H1 (cell line): ENCODE results near the gene SPTAN1. TPM values are rescaled to one million over a fixed set of nuclear protein-coding genes. Genes with fewer than 3 reads are reported as not detected.

Experiments used
- CTCF ChIA-PET: fragments of 300-600 bp; sonication (Branson Sonifier 250); formaldehyde crosslinking; loops from one replicate; lab custom pipeline; 2021; ENCODE audit not compliant: partially characterized antibody; lab: Charles Lee
- POLR2A ChIA-PET: fragments of 300-600 bp; sonication (Branson Sonifier 250); formaldehyde crosslinking; loops from one replicate; lab custom pipeline; 2021; ENCODE audit warnings: inconsistent platforms; ENCODE audit not compliant: partially characterized antibody; lab: Charles Lee
- DNase-seq, 2 experiments: peaks; one replicate each; pipeline versions ENCODE4 v3.0.0 to v3.0.0-alpha.2; 2010 to 2022; ENCODE audit warnings: low spot score in 2 of 2, low read depth in 1 of 2, mixed read lengths in 1 of 2
- FAIRE-seq: peaks from 2 replicates; lab custom pipeline; 2011; peaks lifted over from hg19 to GRCh38; lab: Jason Lieb, UNC
- H2AFZ ChIP-seq: 2 replicates; pipeline ENCODE4 v1.8.1; 2012; ENCODE audit warnings: low read length, inconsistent platforms
- H2AK5ac ChIP-seq: 2 replicates; pipeline ENCODE4 v1.6.1; 2013; ENCODE audit warnings: low read depth, low read length
- H2BK120ac ChIP-seq: replicated peaks from 2 replicates; pipeline ENCODE3; 2013; ENCODE audit warnings: low read depth, low read length, inconsistent platforms
- H2BK12ac ChIP-seq: 2 replicates; pipeline ENCODE4 v1.6.1; 2013; ENCODE audit warnings: low read depth, low read length
- H2BK15ac ChIP-seq: 2 replicates; pipeline ENCODE4 v1.6.1; 2013; ENCODE audit warnings: low read length
- H2BK20ac ChIP-seq: 2 replicates; pipeline ENCODE4 v1.6.1; 2013; ENCODE audit warnings: low read length
- H2BK5ac ChIP-seq: 2 replicates; pipeline ENCODE4 v1.6.1; 2013; ENCODE audit warnings: low read depth, low read length
- H3K14ac ChIP-seq: 2 replicates; pipeline ENCODE4 v1.6.1; 2013; ENCODE audit warnings: inconsistent platforms; ENCODE audit not compliant: insufficient read length
- H3K18ac ChIP-seq: 2 replicates; pipeline ENCODE4 v1.6.1; 2013; ENCODE audit warnings: low read length; ENCODE audit errors: extremely low read depth
- H3K23ac ChIP-seq: 2 replicates; pipeline ENCODE4 v1.6.1; 2013; ENCODE audit warnings: inconsistent platforms; ENCODE audit not compliant: insufficient read length
- H3K23me2 ChIP-seq: 2 replicates; pipeline ENCODE4 v1.6.1; 2013; ENCODE audit warnings: low read depth, low read length
- H3K27ac ChIP-seq: 2 replicates; pipeline ENCODE4 v1.6.1; 2011; ENCODE audit warnings: low read depth, low read length, inconsistent platforms
- H3K27me3 ChIP-seq, 4 experiments: replicated peaks in 1 of 4; 1 replicate in 1 of 4; 2 replicates in 3 of 4; pipeline versions ENCODE4 v1.6.1 to v1.8.1; 2011 to 2013; ENCODE audit warnings: low read length in 3 of 4, mild to moderate bottlenecking in 3 of 4, inconsistent platforms in 2 of 4, mixed read lengths in 2 of 4, moderate library complexity in 1 of 4; ENCODE audit not compliant: control insufficient read depth in 3 of 4, insufficient read depth in 3 of 4; ENCODE audit errors: extremely low read depth in 1 of 4
- H3K36me3 ChIP-seq, 4 experiments: 2 replicates each; pipeline versions ENCODE4 v1.6.1 to v1.8.1; 2011 to 2013; ENCODE audit warnings: mild to moderate bottlenecking in 4 of 4, low read length in 3 of 4, moderate library complexity in 2 of 4, control low read depth in 1 of 4, inconsistent platforms in 1 of 4; ENCODE audit not compliant: insufficient read depth in 4 of 4, control insufficient read depth in 2 of 4
- H3K4ac ChIP-seq: replicated peaks from 2 replicates; pipeline ENCODE3; 2013; ENCODE audit warnings: low read length, low read depth, mixed read lengths, inconsistent platforms; ENCODE audit not compliant: insufficient read length
- H3K4me1 ChIP-seq, 4 experiments: replicated peaks in 1 of 4; 1 replicate in 1 of 4; 2 replicates in 3 of 4; pipeline versions ENCODE4 v1.6.1 to v1.8.1; 2011 to 2013; ENCODE audit warnings: low read length in 3 of 4, inconsistent platforms in 2 of 4, mixed read lengths in 1 of 4; ENCODE audit not compliant: insufficient read depth in 4 of 4, control insufficient read depth in 3 of 4
- H3K4me2 ChIP-seq, 2 experiments: 2 replicates each; pipeline versions ENCODE4 v1.6.1 to v1.8.1; 2011 to 2013; ENCODE audit warnings: low read depth in 2 of 2, low read length in 2 of 2, control low read depth in 1 of 2, inconsistent platforms in 1 of 2, mild to moderate bottlenecking in 1 of 2; ENCODE audit not compliant: insufficient read depth in 1 of 2
- H3K4me3 ChIP-seq, 4 experiments: fragments of 200-600, 300-600 bp in 1 of 4; sonication (generic), shearing (Covaris generic), sonication (Bioruptor Twin) in 1 of 4; 2 replicates each; pipeline versions ENCODE4 v1.5.1 to v1.8.1; 2011 to 2016; ENCODE audit warnings: low read length in 4 of 4, low read depth in 3 of 4, control low read depth in 2 of 4, inconsistent platforms in 2 of 4, mild to moderate bottlenecking in 2 of 4, mixed read lengths in 1 of 4, moderate library complexity in 1 of 4; ENCODE audit not compliant: insufficient read depth in 2 of 4; ENCODE audit errors: extremely low read depth in 1 of 4
- H3K56ac ChIP-seq: replicated peaks from 2 replicates; pipeline ENCODE3; 2013; ENCODE audit warnings: low read depth, mild to moderate bottlenecking, mixed read lengths, low read length, inconsistent platforms; ENCODE audit not compliant: insufficient read length
- H3K79me1 ChIP-seq: 2 replicates; pipeline ENCODE4 v1.6.1; 2013; ENCODE audit warnings: low read depth, low read length, control low read depth
- H3K79me2 ChIP-seq, 2 experiments: 2 replicates each; pipeline versions ENCODE4 v1.6.1 to v1.8.1; 2012 to 2013; ENCODE audit warnings: low read length in 2 of 2, mild to moderate bottlenecking in 2 of 2, inconsistent platforms in 1 of 2; ENCODE audit not compliant: insufficient read depth in 2 of 2, control insufficient read depth in 1 of 2
- H3K9ac ChIP-seq, 4 experiments: replicated peaks in 1 of 4; 1 replicate in 1 of 4; 2 replicates in 3 of 4; pipeline versions ENCODE4 v1.6.1 to v1.8.1; 2011 to 2013; ENCODE audit warnings: low read depth in 3 of 4, low read length in 3 of 4, control low read depth in 2 of 4, mild to moderate bottlenecking in 2 of 4, moderate library complexity in 2 of 4, inconsistent platforms in 1 of 4; ENCODE audit errors: extremely low read depth in 1 of 4
- H3K9me3 ChIP-seq, 2 experiments: 2 replicates each; pipeline versions ENCODE4 v1.6.1 to v1.8.1; 2012 to 2013; ENCODE audit warnings: mild to moderate bottlenecking in 2 of 2, moderate library complexity in 2 of 2, control low read depth in 1 of 2, inconsistent platforms in 1 of 2, low read depth in 1 of 2, low read length in 1 of 2, mixed read lengths in 1 of 2; ENCODE audit not compliant: insufficient read depth in 2 of 2
- H4K20me1 ChIP-seq, 2 experiments: replicated peaks in 1 of 2; 2 replicates each; pipeline versions ENCODE3 to v1.8.1; 2011 to 2013; ENCODE audit warnings: inconsistent platforms in 2 of 2, low read length in 2 of 2, mild to moderate bottlenecking in 1 of 2; ENCODE audit not compliant: insufficient read depth in 2 of 2, control insufficient read depth in 1 of 2
- H4K5ac ChIP-seq: 2 replicates; pipeline ENCODE4 v1.6.1; 2013; ENCODE audit warnings: low read length, low read depth, mixed read lengths, inconsistent platforms; ENCODE audit not compliant: insufficient read length
- H4K8ac ChIP-seq: 2 replicates; pipeline ENCODE4 v1.8.0; 2013; ENCODE audit warnings: mild to moderate bottlenecking, moderate library complexity, low read length, inconsistent platforms; ENCODE audit not compliant: insufficient read depth; ENCODE audit errors: extremely low read depth
- H4K91ac ChIP-seq: replicated peaks from 2 replicates; pipeline ENCODE3; 2013; ENCODE audit warnings: low read length, mixed read lengths, inconsistent platforms; ENCODE audit not compliant: insufficient read length
- ATF3 ChIP-seq: IDR thresholded peaks from 2 replicates; pipeline ENCODE4 v1.6.1; 2011; ENCODE audit warnings: low read depth, mild to moderate bottlenecking, low read length; ENCODE audit not compliant: insufficient read depth
- CHD2 ChIP-seq: IDR thresholded peaks from 2 replicates; pipeline ENCODE4 v1.6.1; 2012; ENCODE audit warnings: low read length, improper control_type of control experiment
- CTCF ChIP-seq, 3 experiments: IDR thresholded peaks; 1 replicate in 2 of 3; 2 replicates in 1 of 3; pipeline versions ENCODE4 v1.5.1 to v1.6.1; 2011; ENCODE audit warnings: low read length in 3 of 3, mild to moderate bottlenecking in 3 of 3, inconsistent platforms in 2 of 3, low read depth in 1 of 3, moderate library complexity in 1 of 3; ENCODE audit not compliant: insufficient read depth in 1 of 3; ENCODE audit errors: control extremely low read depth in 1 of 3
- JUND ChIP-seq: IDR thresholded peaks from 2 replicates; pipeline ENCODE4 v1.6.1; 2011; ENCODE audit warnings: mild to moderate bottlenecking, improper control_type of control experiment, low read length
- POLR2AphosphoS5 ChIP-seq: IDR thresholded peaks from 2 replicates; pipeline ENCODE4 v1.6.1; 2011; ENCODE audit warnings: low read depth, low read length
- RBBP5 ChIP-seq: IDR thresholded peaks from 2 replicates; pipeline ENCODE4 v1.7.1; 2012; ENCODE audit warnings: low read depth, mild to moderate bottlenecking, inconsistent platforms, low read length, moderate library complexity, borderline replicate concordance
- RFX5 ChIP-seq: IDR thresholded peaks from 2 replicates; pipeline ENCODE4 v1.6.1; 2011; ENCODE audit warnings: low read depth, low read length, improper control_type of control experiment, borderline replicate concordance
- WGBS, 2 experiments: shearing (Covaris generic) in 1 of 2; methylation state at CpG; one replicate each; pipeline versions ENCODE4 v1.1.6 to v1.1.7; 2013 to 2015; ENCODE audit warnings: low lambda C conversion rate in 2 of 2, mixed read lengths in 2 of 2, inconsistent platforms in 1 of 2, low coverage in 1 of 2, missing lambda C conversion rate in 1 of 2; ENCODE audit not compliant: insufficient replicate concordance in 2 of 2, insufficient coverage in 1 of 2, insufficient read length in 1 of 2; ENCODE audit errors: extremely low coverage in 1 of 2, missing lambda C conversion rate in 1 of 2; 5-methylcytosine and 5-hydroxymethylcytosine counted together
- polyA plus RNA-seq, 7 experiments: library from polyadenylated mRNA; depleted of rRNA in 3 of 7; stranded (reverse) in 5 of 7; unstranded in 2 of 7; fragments of >200 nt in 5 of 7; fragments of 200-250 nt in 2 of 7; gene quantifications; 1 replicate in 5 of 7; 2 replicates in 1 of 7; 4 replicates in 1 of 7; pipeline versions ENCODE4 v1.2.1 to v1.2.3, GENCODE V29; 2011 to 2013; ENCODE audit warnings: missing spikeins in 2 of 7, mixed read lengths in 2 of 7
- total RNA-seq: library from RNA; stranded (reverse); fragmentation: NEBNext Ultra II Directional; extraction: Animal tissue kit (Norgen Biotek cat#: 25700); gene quantifications from 2 replicates; pipeline ENCODE4 v1.2.1, GENCODE V29; 2021

Gene SPTAN1
- total and polyA plus RNA-seq, 2 of the 8 experiments (the other 6 are each of a cell fraction or from before 2014, with no cell fraction given): 182 to 216 TPM

GRCh38 chr9:128635266-128636023 is 83.1 kb downstream of the SPTAN1 start:
- no peak overlapping the region for H2AFZ ChIP-seq
- H3K18ac ChIP-seq: peak overlapping the region; percentile 48; the same call in 1 of the 2 replicates
- H3K23ac ChIP-seq: no peak overlapping the region
- WGBS, 2 experiments: 64% methylated on average over 14 of the region's 20 CpGs; no CpG with 5 or more reads in 1 of the 2 experiments
- peak; percentile 81 to 90 for DNase-seq
- no peak overlapping the region for H3K4ac ChIP-seq
- H3K23me2 ChIP-seq: no peaks in the 10 kb centered on the region
- no peak overlapping the region; the same call in 1 of the 2 replicates for H2BK15ac ChIP-seq
- peak overlapping the region in 1 of 2 experiments; percentile 4; a peak in 2 of 4 replicates for H3K4me2 ChIP-seq
- peaks cover 5 to 22% of the 10 kb centered on the region in 2 experiments for H4K20me1 ChIP-seq
- H4K8ac ChIP-seq: no peak overlapping the region
- no peak overlapping the region for H3K4me3 ChIP-seq
- ChIA-PET CTCF (interaction anchor here (0.6 to 4.1 kb wide), 29 partner anchors 9 to 699 kb away, joined by 3 to 37 read pairs (median 4); partner anchors contain the start of genes PKN3, SET and ZDHHC12), POLR2A (interaction anchor here (0.6 to 15.6 kb wide), 19 partner anchors 7 to 253 kb away, joined by 3 to 313 read pairs (median 5); partner anchors contain the start of genes ENDOG, PKN3, SET and SPTAN1)
- peak overlapping the region; percentile 82; the same call in 1 of the 2 replicates for H2AK5ac ChIP-seq
- no peak overlapping the region for H3K14ac ChIP-seq
- H2BK5ac ChIP-seq: peak overlapping the region; percentile 88
- H3K9me3 ChIP-seq: no peaks in the 10 kb centered on the region
- H3K79me2 ChIP-seq: no peaks in the 10 kb centered on the region
- H4K91ac ChIP-seq: peak overlapping the region; percentile 89
- no peaks in the 10 kb centered on the region for H3K27me3 ChIP-seq
- H3K9ac ChIP-seq: no peak overlapping the region
- H4K5ac ChIP-seq: peak overlapping the region; percentile 37
- peak overlapping the region; percentile 32; the same call in 1 of the 2 replicates for H2BK20ac ChIP-seq
- no peak overlapping the region for H2BK12ac ChIP-seq
- FAIRE-seq: no peak
- H2BK120ac ChIP-seq: no peak overlapping the region
- no peak overlapping the region for H3K56ac ChIP-seq
- peaks cover 0 to 14% (median 11%) of the 10 kb centered on the region in 4 experiments; a peak in 5 of 7 replicates for H3K4me1 ChIP-seq
- peak overlapping the region; percentile 34; the same call in 1 of the 2 replicates for H3K27ac ChIP-seq
- H3K36me3 ChIP-seq: peaks cover 24 to 37% (median 31%) of the 10 kb centered on the region in 4 experiments; a peak in 6 of 8 replicates
- peaks cover 5% of the 10 kb centered on the region; the same call in 1 of the 2 replicates for H3K79me1 ChIP-seq
- TF ChIP-seq RBBP5 (0 out of 2 replicates have a peak, but pooled peaks have one; percentile 23), ATF3 (peak; percentile 53; the same call in 1 of the 2 replicates), POLR2AphosphoS5 (0 out of 2 replicates have a peak, but pooled peaks have one; percentile 30), RFX5 (no peak), CHD2 (no peak), CTCF (IDR thresholded peaks at IDR 0.05; ENCODE audit: control extremely low read depth in 1 of 3, insufficient read depth in 1 of 3, low read depth in 1 of 3, low read length in 3 of 3) (peak in 2 of 3 experiments; percentile 59 to 68; a peak in 3 of 4 replicates), JUND (peak; percentile 96)
